Activated CD8-positive, alpha-beta memory T cell treated with anti-CD3 and anti-CD28 coated beads, Interleukin-2, amount 10 ng/mL, durations not matched to agents 7 days and 5 days (primary cell): ENCODE measurements around the gene NUDCD3. TPM values are rescaled to one million over a fixed set of nuclear protein-coding genes. Genes with fewer than 3 reads are reported as not detected.

ENCODE experiments used
- ATAC-seq: fragments of 150-1000 bp; cut with Tn5 transposase; one replicate; pipeline ENCODE4 v1.10.0; 2021; ENCODE audit warnings: moderate library complexity
- CTCF ChIA-PET: fragments of 350-600 bp; sonication (Branson Sonifier 250); formaldehyde crosslinking; loops from one replicate; lab custom pipeline; 2021; ENCODE audit warnings: antibody characterized with exemption; lab: Charles Lee
- DNase-seq: peaks from one replicate; pipeline ENCODE4 v3.0.0-alpha.2; 2020
- H3K27ac Mint-ChIP-seq: one replicate; pipeline ENCODE4 v1.8.0; 2021; ENCODE audit warnings: mild to moderate bottlenecking, mixed read lengths
- H3K27me3 Mint-ChIP-seq: one replicate; pipeline ENCODE4 v1.8.0; 2021; ENCODE audit warnings: mixed read lengths
- H3K36me3 Mint-ChIP-seq: one replicate; pipeline ENCODE4 v1.8.0; 2021; ENCODE audit warnings: mild to moderate bottlenecking, mixed read lengths
- H3K4me1 Mint-ChIP-seq: one replicate; pipeline ENCODE4 v1.8.0; 2021; ENCODE audit warnings: mixed read lengths
- H3K4me3 Mint-ChIP-seq: one replicate; pipeline ENCODE4 v1.8.0; 2021; ENCODE audit warnings: mild to moderate bottlenecking, moderate library complexity, mixed read lengths
- H3K9me3 Mint-ChIP-seq: one replicate; pipeline ENCODE4 v1.8.0; 2022; ENCODE audit warnings: low read depth, mixed read lengths
- total RNA-seq, 2 experiments: library from RNA; stranded (reverse); gene quantifications; one replicate each; pipeline ENCODE4 v1.2.3, GENCODE V29; 2021

Gene NUDCD3
- total RNA-seq, 2 experiments from 2014 or later, result 92.2 to 101 TPM

DNA sequence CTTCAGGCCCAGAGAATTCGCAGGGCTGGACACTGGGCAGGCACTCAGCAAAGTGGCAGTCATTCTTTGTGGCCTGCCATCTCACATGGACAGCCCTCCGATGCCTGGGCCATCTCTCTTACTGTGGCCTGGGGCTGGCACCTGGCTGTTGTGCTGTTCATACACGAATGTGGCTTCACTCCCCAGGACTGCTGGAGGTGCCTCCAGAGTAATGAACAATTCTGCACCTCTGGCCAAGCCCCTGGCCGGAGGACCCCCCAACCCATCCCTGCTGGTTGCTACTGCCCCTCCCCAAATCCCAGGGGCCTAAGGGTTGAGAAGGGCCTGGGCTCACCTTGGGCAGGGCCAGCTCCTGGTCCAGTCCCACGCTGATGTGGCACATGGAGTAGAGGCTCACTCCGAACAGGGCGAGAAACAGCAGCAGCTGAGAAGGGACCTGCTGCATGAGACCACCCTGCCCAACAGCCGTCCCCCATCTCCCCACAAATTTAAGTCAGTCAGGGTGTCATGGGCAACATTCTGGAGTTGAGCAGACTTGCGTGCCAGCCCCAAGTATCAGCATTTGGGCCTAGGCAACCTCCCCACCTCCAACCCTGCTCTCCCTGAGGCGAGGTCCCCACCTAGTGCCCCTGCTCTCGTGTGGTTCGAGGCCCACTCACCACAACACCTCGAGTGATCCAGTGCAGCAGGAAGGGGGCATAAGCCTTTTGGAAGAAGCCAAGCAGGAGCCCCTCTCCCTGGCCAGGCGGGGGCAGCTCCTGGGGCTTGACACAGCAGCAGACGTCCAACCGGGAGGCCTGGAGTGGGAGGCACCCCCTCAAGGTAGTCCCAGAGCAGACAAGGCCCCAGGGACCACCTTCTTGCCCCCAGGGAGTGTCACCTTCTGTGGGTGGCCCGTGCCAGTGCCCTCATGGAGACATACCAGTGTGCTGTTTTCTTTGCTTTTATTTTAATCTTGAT lies 41.2 kb upstream of the NUDCD3 start:
- ATAC-seq, result no peak
- Mint-ChIP-seq H3K4me1 (no peaks in the 10 kb centered on the region), H3K27ac (no peak overlapping the region), H3K4me3 (no peak overlapping the region), H3K27me3 (peaks cover 3% of the 10 kb centered on the region), H3K36me3 (no peaks in the 10 kb centered on the region), H3K9me3 (no peaks in the 10 kb centered on the region)
- CTCF ChIA-PET, result no interaction called here
- no peak for DNase-seq

- ATAC-seq (no peak), DNase-seq (peak; percentile 35)
- H3K9me3 Mint-ChIP-seq, result peaks cover 1% of the 10 kb centered on the region
- no peaks in the 10 kb centered on the region for H3K4me1 Mint-ChIP-seq
- no peak overlapping the region for H3K27ac Mint-ChIP-seq
- H3K27me3 Mint-ChIP-seq, result peaks cover 3% of the 10 kb centered on the region
- H3K36me3 Mint-ChIP-seq, result no peaks in the 10 kb centered on the region
- CTCF ChIA-PET, result no interaction called here
- no peak overlapping the region for H3K4me3 Mint-ChIP-seq
These were observed 40.5 kb upstream of the NUDCD3 start for GRCh38 chr7:44530990-44531389.

GRCh38 chr7:44524811-44525388 lies 34.4 kb upstream of the NUDCD3 start:
- no peak for DNase-seq
- H3K27ac Mint-ChIP-seq, result no peak overlapping the region
- ATAC-seq, result no peak
- peaks cover 5% of the 10 kb centered on the region for H3K36me3 Mint-ChIP-seq
- peaks cover 18% of the 10 kb centered on the region for H3K27me3 Mint-ChIP-seq
- H3K4me3 Mint-ChIP-seq, result no peak overlapping the region
- CTCF ChIA-PET, result interaction anchor here (2.0 kb wide), 1 partner anchor 10 kb away, joined by 7 read pairs; no protein-coding TSS in a partner anchor
- H3K4me1 Mint-ChIP-seq, result no peaks in the 10 kb centered on the region
- peaks cover 11% of the 10 kb centered on the region for H3K9me3 Mint-ChIP-seq

- no peak for DNase-seq
- Mint-ChIP-seq H3K27me3 (peaks cover 15% of the 10 kb centered on the region), H3K27ac (no peak overlapping the region), H3K36me3 (peaks cover 5% of the 10 kb centered on the region), H3K4me3 (no peak overlapping the region), H3K4me1 (no peaks in the 10 kb centered on the region), H3K9me3 (peaks cover 11% of the 10 kb centered on the region)
- CTCF ChIA-PET, result no interaction called here
- ATAC-seq, result no peak
These were observed 31.9 kb upstream of the NUDCD3 start for GRCh38 chr7:44522315-44522714.

- no peaks in the 10 kb centered on the region for H3K4me1 Mint-ChIP-seq
- no peak overlapping the region for H3K27ac Mint-ChIP-seq
- no peak overlapping the region for H3K4me3 Mint-ChIP-seq
- peaks cover 15% of the 10 kb centered on the region for H3K27me3 Mint-ChIP-seq
- H3K9me3 Mint-ChIP-seq, result peaks cover 11% of the 10 kb centered on the region
- DNase-seq (no peak), ATAC-seq (no peak)
- peaks cover 5% of the 10 kb centered on the region for H3K36me3 Mint-ChIP-seq
- CTCF ChIA-PET, result no interaction called here
These were observed 31.1 kb upstream of the NUDCD3 start for GRCh38 chr7:44521347-44522095.

- Mint-ChIP-seq H3K4me1 (no peaks in the 10 kb centered on the region), H3K27me3 (peaks cover 15% of the 10 kb centered on the region), H3K36me3 (peaks cover 5% of the 10 kb centered on the region), H3K9me3 (peaks cover 8% of the 10 kb centered on the region), H3K27ac (no peak overlapping the region), H3K4me3 (no peak overlapping the region)
- CTCF ChIA-PET, result no interaction called here
- DNase-seq, result no peak
- ATAC-seq, result no peak
These were observed 30.1 kb upstream of the NUDCD3 start for GRCh38 chr7:44520574-44520973.

GRCh38 chr7:44519546-44519945 lies 29.1 kb upstream of the NUDCD3 start:
- Mint-ChIP-seq H3K36me3 (peaks cover 2% of the 10 kb centered on the region), H3K4me3 (no peak overlapping the region), H3K4me1 (no peaks in the 10 kb centered on the region), H3K27me3 (peaks cover 10% of the 10 kb centered on the region), H3K27ac (no peak overlapping the region), H3K9me3 (peaks cover 4% of the 10 kb centered on the region)
- ATAC-seq, result no peak
- CTCF ChIA-PET, result interaction anchor here (1.0 kb wide), 1 partner anchor 15 kb away, joined by 3 read pairs; no protein-coding TSS in a partner anchor
- DNase-seq, result no peak

- no peaks in the 10 kb centered on the region for H3K4me1 Mint-ChIP-seq
- ATAC-seq (no peak), DNase-seq (no peak)
- H3K9me3 Mint-ChIP-seq, result no peaks in the 10 kb centered on the region
- CTCF ChIA-PET, result no interaction called here
- no peak overlapping the region for H3K4me3 Mint-ChIP-seq
- peak overlapping the region; percentile 8 for H3K27ac Mint-ChIP-seq
- H3K27me3 Mint-ChIP-seq, result peaks cover 5% of the 10 kb centered on the region
- no peaks in the 10 kb centered on the region for H3K36me3 Mint-ChIP-seq
These were observed 28.3 kb upstream of the NUDCD3 start for GRCh38 chr7:44518761-44519160.

DNA sequence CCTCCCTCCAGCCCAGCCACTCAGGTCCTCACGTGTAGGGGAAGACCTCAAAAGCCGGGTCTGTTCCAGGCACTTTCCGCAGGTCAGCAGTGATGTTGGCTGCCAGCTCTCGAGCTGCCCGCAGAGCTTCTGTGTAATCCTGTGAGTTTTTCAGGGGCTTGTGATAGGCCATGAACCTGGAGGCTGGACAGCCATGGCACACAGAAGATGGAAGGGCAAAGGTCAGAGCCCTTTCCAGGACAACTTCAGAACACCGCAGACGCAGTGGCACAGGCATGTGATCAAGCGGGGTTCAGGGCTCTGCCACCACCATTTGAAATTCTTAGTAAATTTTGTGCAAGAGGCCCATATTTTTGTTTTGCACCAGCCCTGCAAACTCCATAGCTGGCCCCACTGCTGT lies 26.7 kb upstream of the NUDCD3 start:
- Mint-ChIP-seq H3K9me3 (no peaks in the 10 kb centered on the region), H3K4me3 (no peak overlapping the region), H3K36me3 (no peaks in the 10 kb centered on the region), H3K4me1 (no peaks in the 10 kb centered on the region), H3K27ac (no peak overlapping the region), H3K27me3 (no peaks in the 10 kb centered on the region)
- CTCF ChIA-PET, result no interaction called here
- ATAC-seq (no peak), DNase-seq (no peak)

- peaks cover 1% of the 10 kb centered on the region for H3K36me3 Mint-ChIP-seq
- CTCF ChIA-PET, result interaction anchor here (1.2 kb wide), 1 partner anchor 275 kb away, joined by 3 read pairs; no protein-coding TSS in a partner anchor
- ATAC-seq (no peak), DNase-seq (no peak)
- H3K9me3 Mint-ChIP-seq, result no peaks in the 10 kb centered on the region
- no peak overlapping the region for H3K4me3 Mint-ChIP-seq
- H3K4me1 Mint-ChIP-seq, result no peaks in the 10 kb centered on the region
- H3K27ac Mint-ChIP-seq, result no peak overlapping the region
- no peaks in the 10 kb centered on the region for H3K27me3 Mint-ChIP-seq
These were observed 25.3 kb upstream of the NUDCD3 start for GRCh38 chr7:44515590-44516268.

DNA sequence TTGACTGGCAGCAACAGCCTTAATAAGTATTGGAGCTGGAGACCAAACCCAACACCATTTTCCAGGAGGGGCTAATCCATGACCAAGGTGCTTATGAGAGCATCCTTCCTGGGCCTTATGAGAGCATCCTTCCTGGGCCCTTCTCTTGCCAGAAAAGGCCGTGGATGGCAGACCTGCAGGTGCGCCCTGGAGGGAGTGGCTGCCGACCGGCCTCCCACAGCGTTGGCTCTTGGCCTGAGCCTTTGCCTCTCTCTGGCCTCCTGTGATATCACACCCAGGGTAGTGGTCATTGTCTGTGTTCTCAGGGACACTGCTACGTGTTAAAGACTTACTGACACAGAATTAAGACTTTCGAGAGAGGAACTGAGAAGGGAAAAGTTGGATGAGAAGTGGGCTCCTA lies 22.3 kb upstream of the NUDCD3 start:
- no peaks in the 10 kb centered on the region for H3K27me3 Mint-ChIP-seq
- no peaks in the 10 kb centered on the region for H3K4me1 Mint-ChIP-seq
- ATAC-seq (no peak), DNase-seq (no peak)
- H3K9me3 Mint-ChIP-seq, result peaks cover 3% of the 10 kb centered on the region
- H3K4me3 Mint-ChIP-seq, result no peak overlapping the region
- H3K27ac Mint-ChIP-seq, result no peak overlapping the region
- CTCF ChIA-PET, result interaction anchor here (1.3 kb wide), 1 partner anchor 22 kb away, joined by 4 read pairs; no protein-coding TSS in a partner anchor
- H3K36me3 Mint-ChIP-seq, result peaks cover 6% of the 10 kb centered on the region

DNA sequence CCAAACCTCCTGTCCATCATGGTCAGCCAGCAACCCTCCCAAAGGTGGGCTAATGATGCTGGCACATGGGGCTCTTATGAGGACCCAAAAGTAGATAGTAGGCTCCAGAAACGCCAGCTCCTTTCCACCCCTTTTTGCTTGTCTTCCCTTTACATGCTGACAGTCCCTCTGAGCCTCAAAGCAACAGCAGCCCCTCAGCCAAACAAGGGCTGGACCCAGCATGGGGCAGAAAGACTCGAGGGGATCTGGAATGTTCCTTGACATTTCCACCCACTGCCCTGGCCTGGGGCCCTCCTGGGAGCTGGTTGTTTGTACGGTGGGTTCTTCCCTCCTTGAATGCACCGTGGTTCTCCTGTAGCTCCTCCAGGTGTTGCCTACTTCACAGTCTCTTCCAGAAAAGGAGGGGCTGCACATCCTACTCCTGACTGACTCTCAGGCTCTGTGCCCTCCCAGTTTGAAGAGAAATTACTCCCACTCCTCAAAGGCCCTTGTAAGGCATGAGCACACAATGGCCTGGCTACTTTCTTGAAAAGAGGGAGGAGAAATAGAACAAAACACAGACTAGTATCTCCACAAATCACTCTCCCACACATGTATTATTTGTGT lies 21.5 kb upstream of the NUDCD3 start:
- Mint-ChIP-seq H3K27me3 (no peaks in the 10 kb centered on the region), H3K27ac (no peak overlapping the region), H3K4me3 (no peak overlapping the region), H3K9me3 (peaks cover 5% of the 10 kb centered on the region), H3K4me1 (no peaks in the 10 kb centered on the region), H3K36me3 (peaks cover 7% of the 10 kb centered on the region)
- CTCF ChIA-PET, result interaction anchor here (1.7 kb wide), 1 partner anchor 51 kb away, joined by 3 read pairs; no protein-coding TSS in a partner anchor
- DNase-seq, result no peak
- no peak for ATAC-seq
